ENCODE results near the gene VWF.

DNA sequence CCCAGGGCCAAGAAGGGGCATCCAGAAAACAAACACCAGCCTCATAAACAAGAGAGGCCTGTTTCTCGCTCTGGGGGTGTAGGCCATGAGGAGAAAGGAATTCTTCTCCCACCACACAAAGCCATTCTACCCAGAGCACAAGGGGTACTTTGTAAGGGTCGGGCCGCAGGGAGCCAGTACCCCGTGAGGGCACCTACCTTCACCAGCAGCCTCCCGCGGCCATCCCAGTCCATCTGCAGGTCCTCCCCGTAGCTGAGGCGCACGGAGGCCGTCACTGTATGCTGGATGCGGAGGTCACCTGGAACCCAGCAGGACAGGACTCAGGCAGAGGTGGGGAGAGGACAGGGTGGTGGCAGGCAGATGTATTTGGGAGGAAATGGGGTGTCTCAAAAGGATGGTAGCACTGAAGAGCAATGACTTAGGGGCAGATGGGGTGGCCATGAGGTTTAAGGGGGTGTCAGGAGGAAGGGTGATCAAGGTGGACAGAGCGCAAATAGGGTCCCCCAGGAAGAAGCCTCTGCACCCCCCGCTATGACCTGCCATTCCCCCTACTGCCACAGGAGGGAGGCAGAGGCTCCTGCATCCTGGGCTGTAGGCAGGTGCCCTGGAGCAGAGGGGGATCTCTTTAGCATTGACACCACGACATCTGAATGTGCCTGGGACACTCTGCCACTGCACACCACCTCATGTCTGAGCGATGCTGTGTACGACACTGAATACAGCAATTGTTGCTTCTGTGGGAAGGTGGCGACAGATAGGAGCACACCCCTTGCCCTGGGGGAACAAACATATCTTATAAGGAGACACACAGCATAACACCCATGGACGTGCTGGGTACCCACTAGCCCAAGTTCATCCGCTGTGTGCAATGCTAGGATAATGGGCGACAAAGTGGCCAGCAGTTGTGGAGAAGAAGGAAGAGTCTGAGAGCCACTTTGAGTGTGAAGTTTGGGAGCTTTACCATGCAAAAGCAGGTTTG is 61.4 kb downstream of the VWF start:
- TF ChIP-seq, protein P1, sequence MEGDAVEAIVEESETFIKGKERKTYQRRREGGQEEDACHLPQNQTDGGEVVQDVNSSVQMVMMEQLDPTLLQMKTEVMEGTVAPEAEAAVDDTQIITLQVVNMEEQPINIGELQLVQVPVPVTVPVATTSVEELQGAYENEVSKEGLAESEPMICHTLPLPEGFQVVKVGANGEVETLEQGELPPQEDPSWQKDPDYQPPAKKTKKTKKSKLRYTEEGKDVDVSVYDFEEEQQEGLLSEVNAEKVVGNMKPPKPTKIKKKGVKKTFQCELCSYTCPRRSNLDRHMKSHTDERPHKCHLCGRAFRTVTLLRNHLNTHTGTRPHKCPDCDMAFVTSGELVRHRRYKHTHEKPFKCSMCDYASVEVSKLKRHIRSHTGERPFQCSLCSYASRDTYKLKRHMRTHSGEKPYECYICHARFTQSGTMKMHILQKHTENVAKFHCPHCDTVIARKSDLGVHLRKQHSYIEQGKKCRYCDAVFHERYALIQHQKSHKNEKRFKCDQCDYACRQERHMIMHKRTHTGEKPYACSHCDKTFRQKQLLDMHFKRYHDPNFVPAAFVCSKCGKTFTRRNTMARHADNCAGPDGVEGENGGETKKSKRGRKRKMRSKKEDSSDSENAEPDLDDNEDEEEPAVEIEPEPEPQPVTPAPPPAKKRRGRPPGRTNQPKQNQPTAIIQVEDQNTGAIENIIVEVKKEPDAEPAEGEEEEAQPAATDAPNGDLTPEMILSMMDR (IDR thresholded peaks at IDR 0.05) = peak; percentile 54 to 96 (median 92)
- no peak for TF ChIP-seq POLR2A (IDR thresholded peaks at IDR 0.05)
